H7 (cell line): Measurements from ENCODE around the gene PLEKHM1. TPM values are rescaled to one million over a fixed set of nuclear protein-coding genes. Genes with fewer than 3 reads are reported as not detected.

Source experiments
- DNase-seq: peaks from one replicate; pipeline ENCODE4 v3.0.0; 2012
- H3K27me3 ChIP-seq: 2 replicates; pipeline ENCODE4 v1.6.0; 2011; ENCODE audit warnings: mild to moderate bottlenecking, low read length; ENCODE audit not compliant: control insufficient read depth, insufficient read depth
- H3K36me3 ChIP-seq: replicated peaks from 2 replicates; pipeline ENCODE4 v1.5.1; 2011; ENCODE audit warnings: low read length; ENCODE audit not compliant: control insufficient read depth, insufficient read depth
- H3K4me3 ChIP-seq: 2 replicates; pipeline ENCODE4 v1.5.1; 2011; ENCODE audit warnings: low read depth, mild to moderate bottlenecking, control low read depth, low read length, moderate library complexity; ENCODE audit not compliant: insufficient read depth
- total RNA-seq: library from RNA; depleted of rRNA; stranded (reverse); fragments of >200 nt; shearing (Covaris generic); gene quantifications from 2 replicates; pipeline ENCODE4 v1.2.3, GENCODE V29; 2014; rRNA removed

Gene PLEKHM1
- total RNA-seq, 1 experiment from 2014 or later: 5.8 TPM

GRCh38 chr17:45394913-45395568, 95.5 kb downstream of the PLEKHM1 start:
- Histone ChIP-seq H3K36me3 (peaks cover 1% of the 10 kb centered on the region; the same call in 1 of the 2 replicates), H3K27me3 (no peaks in the 10 kb centered on the region; the same call in 1 of the 2 replicates), H3K4me3 (no peak overlapping the region)
- peak; percentile 97 for DNase-seq

GRCh38 chr17:45394564-45394912, 96.0 kb downstream of the PLEKHM1 start:
- Histone ChIP-seq H3K27me3 (no peaks in the 10 kb centered on the region; the same call in 1 of the 2 replicates), H3K4me3 (no peak overlapping the region), H3K36me3 (peaks cover 1% of the 10 kb centered on the region; the same call in 1 of the 2 replicates)
- no peak for DNase-seq

- no peaks in the 10 kb centered on the region; the same call in 1 of the 2 replicates for H3K27me3 ChIP-seq
- H3K36me3 ChIP-seq: peaks cover 1% of the 10 kb centered on the region; the same call in 1 of the 2 replicates
- no peak overlapping the region for H3K4me3 ChIP-seq
- DNase-seq: no peak
Measured at GRCh38 chr17:45394091-45394490, 96.4 kb downstream of the PLEKHM1 start.

GRCh38 chr17:45393411-45393810, 97.1 kb downstream of the PLEKHM1 start:
- Histone ChIP-seq H3K36me3 (peaks cover 1% of the 10 kb centered on the region; the same call in 1 of the 2 replicates), H3K4me3 (no peak overlapping the region), H3K27me3 (no peaks in the 10 kb centered on the region; the same call in 1 of the 2 replicates)
- no peak for DNase-seq

- Histone ChIP-seq H3K27me3 (no peaks in the 10 kb centered on the region), H3K4me3 (no peak overlapping the region), H3K36me3 (no peaks in the 10 kb centered on the region)
- no peak for DNase-seq
Measured at GRCh38 chr17:45391918-45392317, 98.6 kb downstream of the PLEKHM1 start.

- Histone ChIP-seq H3K4me3 (no peak overlapping the region), H3K27me3 (no peaks in the 10 kb centered on the region), H3K36me3 (no peaks in the 10 kb centered on the region)
- no peak for DNase-seq
Measured at GRCh38 chr17:45391291-45391690, 99.2 kb downstream of the PLEKHM1 start.

GRCh38 chr17:45389354-45389753, 101.2 kb downstream of the PLEKHM1 start:
- no peaks in the 10 kb centered on the region for H3K36me3 ChIP-seq

GRCh38 chr17:45388604-45389325, 101.8 kb downstream of the PLEKHM1 start:
- Histone ChIP-seq H3K4me3 (no peak overlapping the region), H3K27me3 (no peaks in the 10 kb centered on the region; the same call in 1 of the 2 replicates)
- DNase-seq: no peak

More at GRCh38 chr17:45389354-45389753, 101.2 kb downstream of the PLEKHM1 start:
- no peak overlapping the region for H3K4me3 ChIP-seq
- H3K27me3 ChIP-seq: no peaks in the 10 kb centered on the region; the same call in 1 of the 2 replicates
- DNase-seq: peak; percentile 66

GRCh38 chr17:45387739-45388138, 102.8 kb downstream of the PLEKHM1 start:
- DNase-seq: no peak
- Histone ChIP-seq H3K4me3 (no peak overlapping the region), H3K36me3 (no peaks in the 10 kb centered on the region), H3K27me3 (no peaks in the 10 kb centered on the region; the same call in 1 of the 2 replicates)

More at GRCh38 chr17:45388604-45389325, 101.8 kb downstream of the PLEKHM1 start:
- H3K36me3 ChIP-seq: no peaks in the 10 kb centered on the region

- Histone ChIP-seq H3K36me3 (no peaks in the 10 kb centered on the region), H3K4me3 (no peak overlapping the region), H3K27me3 (no peaks in the 10 kb centered on the region; the same call in 1 of the 2 replicates)
- no peak for DNase-seq
Measured at GRCh38 chr17:45386178-45386577, 104.3 kb downstream of the PLEKHM1 start.

Other genes with a start within 250 kb of the PLEKHM1 start
- gene SPATA32, start 228.6 kb downstream of the PLEKHM1 start, total RNA-seq: 0.24 TPM in 1 of 2 replicates, not detected in the other
- 1.6 TPM in 2 replicates for gene MAP3K14, start 173.7 kb downstream of the PLEKHM1 start, total RNA-seq
- gene ARHGAP27, start 57.9 kb downstream of the PLEKHM1 start, total RNA-seq: 4.5 and 5.4 TPM in 2 replicates